SK-N-SH (cell line): ENCODE measurements around the gene RBM19. TPM values are rescaled to one million over a fixed set of nuclear protein-coding genes. Genes with fewer than 3 reads are reported as not detected.

Experiments
- CTCF ChIA-PET: fragments of 300-600, 350-600 bp; formaldehyde crosslinking; extraction: SDS; loops from one replicate; lab custom pipeline; 2021; lab: Yijun Ruan, JAX
- POLR2A ChIA-PET: fragments of 350-600 bp; sonication (Branson Sonifier 250); formaldehyde crosslinking; extraction: SDS; loops from one replicate; lab custom pipeline; 2020; ENCODE audit warnings: antibody characterized with exemption, inconsistent platforms; lab: Yijun Ruan, JAX
- DNase-seq: peaks from one replicate; pipeline ENCODE4 v3.0.0; 2012
- H2AFZ ChIP-seq: fragments of 200-600 bp; sonication (generic); 2 replicates; pipeline ENCODE4 v1.8.1; 2016; ENCODE audit warnings: antibody characterized with exemption, mild to moderate bottlenecking, low read depth
- H3F3A ChIP-seq: fragments of 200-600 bp; sonication (generic); replicated peaks from 2 replicates; pipeline ENCODE3; 2016; ENCODE audit warnings: antibody characterized with exemption, mild to moderate bottlenecking; ENCODE audit not compliant: insufficient read depth
- H3K27ac ChIP-seq, 2 experiments: fragments of 200-500 bp in 1 of 2; fragments of 200-600 bp in 1 of 2; sonication (Bioruptor generic) in 1 of 2; sonication (generic), shearing (Covaris generic) in 1 of 2; 2 replicates each; pipeline versions ENCODE4 v1.5.1 to v1.6.1; 2014 to 2016; ENCODE audit warnings: low read depth in 2 of 2, inconsistent platforms in 1 of 2, low read length in 1 of 2, mild to moderate bottlenecking in 1 of 2, mixed read lengths in 1 of 2
- H3K27me3 ChIP-seq: fragments of 200-600 bp; sonication (generic), shearing (Covaris generic); 2 replicates; pipeline ENCODE4 v1.6.1; 2016; ENCODE audit warnings: mixed run types; ENCODE audit not compliant: insufficient read depth
- H3K36me3 ChIP-seq, 2 experiments: fragments of 200-500 bp in 1 of 2; fragments of 200-600 bp in 1 of 2; sonication (Bioruptor generic) in 1 of 2; sonication (generic) in 1 of 2; replicated peaks in 1 of 2; 2 replicates each; pipeline versions ENCODE3 to v1.5.1; 2014 to 2016; ENCODE audit warnings: low read length in 1 of 2, mild to moderate bottlenecking in 1 of 2; ENCODE audit not compliant: insufficient read depth in 2 of 2, control insufficient read depth in 1 of 2
- H3K4me1 ChIP-seq, 2 experiments: fragments of 200-500 bp in 1 of 2; fragments of 200-600 bp in 1 of 2; sonication (Bioruptor generic) in 1 of 2; sonication (generic), shearing (Covaris generic) in 1 of 2; 2 replicates each; pipeline versions ENCODE4 v1.5.1 to v1.6.1; 2014 to 2016; ENCODE audit warnings: low read depth in 1 of 2, low read length in 1 of 2, mixed run types in 1 of 2; ENCODE audit not compliant: insufficient read depth in 2 of 2, control insufficient read depth in 1 of 2
- H3K4me2 ChIP-seq: fragments of 200-600 bp; sonication (generic), shearing (Covaris generic); 2 replicates; pipeline ENCODE4 v1.6.1; 2017; ENCODE audit warnings: mixed run types
- H3K4me3 ChIP-seq, 2 experiments: fragments of 200-500 bp in 1 of 2; fragments of 200-600 bp in 1 of 2; sonication (Bioruptor generic) in 1 of 2; sonication (generic), shearing (Covaris generic) in 1 of 2; 2 replicates each; pipeline versions ENCODE4 v1.5.1 to v1.8.1; 2014 to 2016; ENCODE audit warnings: low read depth in 2 of 2, inconsistent platforms in 1 of 2, low read length in 1 of 2, mild to moderate bottlenecking in 1 of 2, mixed read lengths in 1 of 2, moderate library complexity in 1 of 2
- H3K79me2 ChIP-seq: fragments of 200-600 bp; sonication (generic); 2 replicates; pipeline ENCODE4 v1.8.1; 2017; ENCODE audit warnings: mild to moderate bottlenecking; ENCODE audit not compliant: insufficient read depth
- H3K9ac ChIP-seq: fragments of 200-600 bp; sonication (generic); 2 replicates; pipeline ENCODE4 v1.6.1; 2017; ENCODE audit warnings: mixed run types
- H3K9me2 ChIP-seq: fragments of 200-600 bp; sonication (generic); 2 replicates; pipeline ENCODE4 v1.6.1; 2017; ENCODE audit warnings: mixed run types
- H3K9me3 ChIP-seq: fragments of 200-600 bp; sonication (generic); 2 replicates; pipeline ENCODE4 v1.6.1; 2017; ENCODE audit warnings: mixed run types, mild to moderate bottlenecking, moderate library complexity
- H4K20me1 ChIP-seq: fragments of 200-600 bp; sonication (generic); 2 replicates; pipeline ENCODE4 v1.6.1; 2017; ENCODE audit warnings: mild to moderate bottlenecking, mixed run types; ENCODE audit not compliant: insufficient read depth
- ELF1 ChIP-seq: IDR thresholded peaks from 2 replicates; pipeline ENCODE4 v1.4.0; 2012
- EP300 ChIP-seq, 2 experiments: IDR thresholded peaks; 2 replicates each; pipeline versions ENCODE4 v1.4.0 to v1.6.1; 2012; ENCODE audit warnings: borderline replicate concordance in 1 of 2, low read depth in 1 of 2, low read length in 1 of 2
- FOSL2 ChIP-seq: IDR thresholded peaks from 2 replicates; pipeline ENCODE4 v1.4.0; 2012; ENCODE audit warnings: low read depth, mild to moderate bottlenecking, moderate library complexity, borderline replicate concordance
- FOXJ3 ChIP-seq: sonication (generic); formaldehyde crosslinking; IDR thresholded peaks from 2 replicates; pipeline ENCODE4 v1.5.1; 2020; ENCODE audit warnings: mild to moderate bottlenecking, missing genetic modification reagents
- IRF3 ChIP-seq: fragments of 150-350 bp; IDR thresholded peaks from 2 replicates; pipeline ENCODE4 v1.6.1; 2016; ENCODE audit warnings: mild to moderate bottlenecking, low read depth, low read length
- JUND ChIP-seq: IDR thresholded peaks from 2 replicates; pipeline ENCODE4 v1.4.0; 2012
- MEF2A ChIP-seq: IDR thresholded peaks from 2 replicates; pipeline ENCODE4 v1.4.0; 2012; ENCODE audit warnings: low read depth, borderline replicate concordance
- NRF1 ChIP-seq: IDR thresholded peaks from 2 replicates; pipeline ENCODE4 v1.6.1; 2012; ENCODE audit warnings: low read depth, mild to moderate bottlenecking, low read length
- POLR2AphosphoS5 ChIP-seq: IDR thresholded peaks from 2 replicates; pipeline ENCODE4 v1.6.1; 2012; ENCODE audit warnings: low read depth, low read length
- RCOR1 ChIP-seq: fragments of 150-350 bp; IDR thresholded peaks from 2 replicates; pipeline ENCODE4 v1.6.1; 2017; ENCODE audit warnings: antibody characterized with exemption, low read length
- SIN3A ChIP-seq: IDR thresholded peaks from 2 replicates; pipeline ENCODE4 v1.6.1; 2012; ENCODE audit warnings: low read depth, mild to moderate bottlenecking, low read length, moderate library complexity, borderline replicate concordance
- TAF1 ChIP-seq: IDR thresholded peaks from 2 replicates; pipeline ENCODE4 v1.6.1; 2012; ENCODE audit warnings: low read depth, mild to moderate bottlenecking, low read length, moderate library complexity, borderline replicate concordance
- TEAD4 ChIP-seq: IDR thresholded peaks from 2 replicates; pipeline ENCODE4 v1.4.0; 2012; ENCODE audit warnings: mild to moderate bottlenecking, borderline replicate concordance; ENCODE audit not compliant: insufficient read depth
- USF2 ChIP-seq: fragments of 150-350 bp; IDR thresholded peaks from 2 replicates; pipeline ENCODE4 v1.6.1; 2017; ENCODE audit warnings: antibody characterized with exemption, low read length, low read depth, borderline replicate concordance
- YY1 ChIP-seq: IDR thresholded peaks from 2 replicates; pipeline ENCODE4 v1.4.0; 2012; ENCODE audit warnings: low read depth, mild to moderate bottlenecking
- WGBS: methylation state at CpG from one replicate; pipeline ENCODE4 v1.1.6; 2017; ENCODE audit warnings: low lambda C conversion rate; 5-methylcytosine and 5-hydroxymethylcytosine counted together
- polyA plus RNA-seq, 3 experiments: library from polyadenylated mRNA; depleted of rRNA; stranded (reverse); fragments of >200 nt; gene quantifications; 2 replicates each; pipeline ENCODE4 v1.2.3, GENCODE V29; 2012
- TF ChIP-seq, protein P1 (sequence below): IDR thresholded peaks from 2 replicates; pipeline ENCODE4 v1.4.0; 2012; ENCODE audit warnings: low read depth, borderline replicate concordance

Gene RBM19
- polyA plus RNA-seq, 1 of the 3 experiments (the other 2 are of a cell fraction): 16.6 TPM

DNA sequence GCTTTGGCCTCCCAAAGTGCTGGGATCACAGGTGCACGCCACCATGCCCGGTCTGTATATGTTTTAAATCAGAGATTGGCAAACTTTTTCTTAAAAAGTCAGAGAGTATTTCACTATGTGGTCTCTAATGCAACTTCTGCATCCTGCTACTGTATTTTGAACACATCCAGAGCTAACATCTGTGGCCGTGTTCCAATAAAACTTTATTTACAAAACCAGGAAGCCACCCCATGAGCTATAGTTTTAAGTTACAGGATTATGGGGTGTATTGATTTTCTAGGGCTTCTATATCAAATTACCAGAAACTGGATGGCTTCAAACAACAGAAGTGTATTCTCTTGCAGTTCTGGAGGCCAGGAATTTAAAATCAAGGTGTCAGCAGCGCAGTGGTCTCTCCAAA, 5.3 kb upstream of the RBM19 start:
- Histone ChIP-seq H3K27me3 (peaks cover 56% of the 10 kb centered on the region; the same call in 1 of the 2 replicates), H4K20me1 (no peaks in the 10 kb centered on the region), H3K9me2 (no peaks in the 10 kb centered on the region), H3K36me3 (no peaks in the 10 kb centered on the region), H3K4me1 (peaks cover 0 to 3% of the 10 kb centered on the region in 2 experiments; a peak in 1 of 4 replicates), H3K9ac (no peak overlapping the region), H3K79me2 (no peaks in the 10 kb centered on the region), H3F3A (no peaks in the 10 kb centered on the region), H3K27ac (no peak overlapping the region), H3K4me2 (no peak overlapping the region), H3K4me3 (no peak overlapping the region), H3K9me3 (no peaks in the 10 kb centered on the region), H2AFZ (no peak overlapping the region)
- no peak for TF ChIP-seq POLR2AphosphoS5
- no peak for TF ChIP-seq YY1
- TF ChIP-seq, protein P1, sequence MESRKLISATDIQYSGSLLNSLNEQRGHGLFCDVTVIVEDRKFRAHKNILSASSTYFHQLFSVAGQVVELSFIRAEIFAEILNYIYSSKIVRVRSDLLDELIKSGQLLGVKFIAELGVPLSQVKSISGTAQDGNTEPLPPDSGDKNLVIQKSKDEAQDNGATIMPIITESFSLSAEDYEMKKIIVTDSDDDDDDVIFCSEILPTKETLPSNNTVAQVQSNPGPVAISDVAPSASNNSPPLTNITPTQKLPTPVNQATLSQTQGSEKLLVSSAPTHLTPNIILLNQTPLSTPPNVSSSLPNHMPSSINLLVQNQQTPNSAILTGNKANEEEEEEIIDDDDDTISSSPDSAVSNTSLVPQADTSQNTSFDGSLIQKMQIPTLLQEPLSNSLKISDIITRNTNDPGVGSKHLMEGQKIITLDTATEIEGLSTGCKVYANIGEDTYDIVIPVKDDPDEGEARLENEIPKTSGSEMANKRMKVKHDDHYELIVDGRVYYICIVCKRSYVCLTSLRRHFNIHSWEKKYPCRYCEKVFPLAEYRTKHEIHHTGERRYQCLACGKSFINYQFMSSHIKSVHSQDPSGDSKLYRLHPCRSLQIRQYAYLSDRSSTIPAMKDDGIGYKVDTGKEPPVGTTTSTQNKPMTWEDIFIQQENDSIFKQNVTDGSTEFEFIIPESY: no peak
- no peak for TF ChIP-seq EP300 (IDR thresholded peaks at IDR 0.05; ENCODE audit: borderline replicate concordance in 1 of 2, low read depth in 1 of 2, low read length in 1 of 2)
- TF ChIP-seq RCOR1: no peak
- TF ChIP-seq IRF3: no peak
- no peak for TF ChIP-seq FOSL2
- TF ChIP-seq NRF1: no peak
- no peak for TF ChIP-seq TEAD4
- no peak for TF ChIP-seq TAF1
- TF ChIP-seq SIN3A: no peak
- POLR2A ChIA-PET: no interaction called here
- 26% methylated on average over 4 of the region's 4 CpGs for WGBS
- DNase-seq: no peak
- CTCF ChIA-PET: interaction anchor here (7.3 kb wide), 1 partner anchor 10 kb away, joined by 73 read pairs; no protein-coding TSS in a partner anchor

DNA sequence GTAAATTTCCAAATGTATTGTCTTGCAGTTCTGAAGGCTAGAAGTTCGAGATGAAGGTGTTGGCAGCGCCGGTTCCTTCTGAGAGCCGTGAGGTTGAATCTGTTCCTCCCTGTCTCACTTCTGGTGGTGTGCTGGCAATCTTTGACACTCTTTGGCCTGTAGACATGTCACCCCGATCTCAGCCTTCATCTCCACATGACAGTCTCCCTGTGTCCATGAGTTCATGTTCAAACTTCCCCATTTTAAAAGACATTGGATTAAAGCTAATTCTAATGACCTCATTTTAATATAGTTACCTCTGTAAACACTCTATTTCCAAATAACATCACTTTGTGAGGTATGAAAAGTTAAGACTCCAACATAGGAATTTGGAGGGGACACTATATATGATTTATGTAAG, 4.1 kb upstream of the RBM19 start:
- WGBS: 32% methylated on average over 5 of the region's 5 CpGs
- Histone ChIP-seq H3K27ac (no peak overlapping the region), H3K9me3 (no peaks in the 10 kb centered on the region), H3F3A (no peaks in the 10 kb centered on the region), H3K4me2 (no peak overlapping the region), H3K9ac (no peak overlapping the region), H3K4me1 (peaks cover 0 to 8% of the 10 kb centered on the region in 2 experiments; a peak in 3 of 4 replicates), H4K20me1 (no peaks in the 10 kb centered on the region), H3K36me3 (no peaks in the 10 kb centered on the region), H3K79me2 (peaks cover 4% of the 10 kb centered on the region), H3K9me2 (no peaks in the 10 kb centered on the region), H2AFZ (no peak overlapping the region), H3K4me3 (no peak overlapping the region), H3K27me3 (peaks cover 46% of the 10 kb centered on the region; the same call in 1 of the 2 replicates)
- DNase-seq: no peak
- TF ChIP-seq JUND (no peak), YY1 (no peak), FOXJ3 (CRISPR knock-in tag) (no peak), POLR2AphosphoS5 (no peak), ELF1 (no peak), USF2 (no peak), MEF2A (no peak)
- POLR2A ChIA-PET: no interaction called here
- CTCF ChIA-PET: interaction anchor here (0.8 to 7.3 kb wide), 2 partner anchors 11 to 16 kb away, joined by 4 to 73 read pairs; no protein-coding TSS in a partner anchor
